HepG2 (cell line): ENCODE results near the gene FITM2. TPM values are rescaled to one million over a fixed set of nuclear protein-coding genes. Genes with fewer than 3 reads are reported as not detected.

ENCODE experiments used
- ADNP ChIP-seq: sonication (generic); formaldehyde crosslinking; IDR thresholded peaks from 2 replicates; pipeline ENCODE4 v1.4.0; 2020; ENCODE audit warnings: missing genetic modification reagents
- ARNT2 ChIP-seq: sonication (generic); formaldehyde crosslinking; IDR thresholded peaks from 2 replicates; pipeline ENCODE4 v1.8.0; 2022; ENCODE audit warnings: mild to moderate bottlenecking, low read depth, missing genetic modification reagents, moderate library complexity
- ATF1 ChIP-seq: IDR thresholded peaks from 2 replicates; pipeline ENCODE4 v1.6.1; 2016; ENCODE audit warnings: mild to moderate bottlenecking, control low read depth
- CEBPG ChIP-seq: IDR thresholded peaks from 2 replicates; pipeline ENCODE4 v1.6.1; 2016
- GATAD2A ChIP-seq: IDR thresholded peaks from 2 replicates; pipeline ENCODE4 v1.6.1; 2016
- GLI4 ChIP-seq: sonication (generic); formaldehyde crosslinking; IDR thresholded peaks from 2 replicates; pipeline ENCODE4 v1.5.1; 2020; ENCODE audit warnings: missing genetic modification reagents, mild to moderate bottlenecking, moderate library complexity, borderline replicate concordance
- MEF2D ChIP-seq: sonication (generic); formaldehyde crosslinking; IDR thresholded peaks from 2 replicates; pipeline ENCODE4 v1.5.1; 2020; ENCODE audit warnings: mild to moderate bottlenecking, missing genetic modification reagents
- POGZ ChIP-seq: sonication (generic); formaldehyde crosslinking; IDR thresholded peaks from 2 replicates; pipeline ENCODE4 v1.4.0; 2020; ENCODE audit warnings: mild to moderate bottlenecking, missing genetic modification reagents
- POLR2A ChIP-seq, 2 experiments: IDR thresholded peaks; 2 replicates each; pipeline ENCODE4 v1.6.1; 2011; ENCODE audit warnings: low read depth in 2 of 2, low read length in 2 of 2, mild to moderate bottlenecking in 1 of 2, moderate library complexity in 1 of 2; ENCODE audit not compliant: insufficient read depth in 1 of 2
- RBAK ChIP-seq: sonication (generic); formaldehyde crosslinking; IDR thresholded peaks from 2 replicates; pipeline ENCODE4 v1.5.1; 2020; ENCODE audit warnings: mild to moderate bottlenecking, missing genetic modification reagents
- REPIN1 ChIP-seq: sonication (generic); formaldehyde crosslinking; IDR thresholded peaks from 2 replicates; pipeline ENCODE4 v1.8.0; 2022; ENCODE audit warnings: missing genetic modification reagents, low read depth, mild to moderate bottlenecking, borderline replicate concordance
- SRSF4 ChIP-seq: fragments of 200-400 bp; formaldehyde crosslinking; IDR thresholded peaks from one replicate; pipeline ENCODE4 v1.6.1; 2018; ENCODE audit warnings: mild to moderate bottlenecking, low read depth, low read length, moderate library complexity; ENCODE audit not compliant: poor library complexity, severe bottlenecking
- ZBTB37 ChIP-seq: sonication (generic); formaldehyde crosslinking; IDR thresholded peaks from 2 replicates; pipeline ENCODE4 v1.4.0; 2020; ENCODE audit warnings: mild to moderate bottlenecking, missing genetic modification reagents
- ZFX ChIP-seq: sonication (generic); formaldehyde crosslinking; IDR thresholded peaks from 2 replicates; pipeline ENCODE4 v1.4.0; 2020; ENCODE audit warnings: mild to moderate bottlenecking, low read depth, missing genetic modification reagents, moderate library complexity
- ZGPAT ChIP-seq: IDR thresholded peaks from 2 replicates; pipeline ENCODE4 v1.6.1; 2016; ENCODE audit warnings: mild to moderate bottlenecking
- ZNF282 ChIP-seq: fragments of 450-650 bp; IDR thresholded peaks from 2 replicates; pipeline ENCODE4 v1.6.1; 2018; ENCODE audit not compliant: partially characterized antibody
- ZNF557 ChIP-seq: sonication (generic); formaldehyde crosslinking; IDR thresholded peaks from 2 replicates; pipeline ENCODE4 v1.4.0; 2020; ENCODE audit warnings: missing genetic modification reagents
- ZNF597 ChIP-seq: sonication (generic); formaldehyde crosslinking; IDR thresholded peaks from 2 replicates; pipeline ENCODE4 v1.5.0; 2020; ENCODE audit warnings: missing genetic modification reagents
- ZNF713 ChIP-seq: sonication (generic); formaldehyde crosslinking; IDR thresholded peaks from 2 replicates; pipeline ENCODE4 v1.4.0; 2020; ENCODE audit warnings: mild to moderate bottlenecking, missing genetic modification reagents
- ZNF841 ChIP-seq: sonication (generic); formaldehyde crosslinking; IDR thresholded peaks from 2 replicates; pipeline ENCODE4 v1.8.1; 2023; ENCODE audit warnings: missing genetic modification reagents, borderline replicate concordance
- ZNF879 ChIP-seq: sonication (generic); formaldehyde crosslinking; IDR thresholded peaks from 2 replicates; pipeline ENCODE4 v1.8.1; 2023; ENCODE audit warnings: missing genetic modification reagents
- polyA plus RNA-seq, 8 experiments: library from polyadenylated mRNA; depleted of rRNA in 3 of 8; stranded (reverse) in 7 of 8; unstranded in 1 of 8; fragments of >200 nt; fragmentation: Illumina TruSeq in 4 of 8; extraction: Trizol in 4 of 8; gene quantifications; 2 replicates each; pipeline versions ENCODE4 v1.2.1 to v1.2.3, GENCODE V29; 2011 to 2016; ENCODE audit warnings: low read depth in 4 of 8, missing spikeins in 1 of 8, mixed read lengths in 1 of 8; ENCODE audit not compliant: insufficient read depth in 1 of 8
- total RNA-seq, 5 experiments: library from RNA; depleted of rRNA; stranded (reverse); fragments of >200 nt; fragmentation: Illumina TruSeq; extraction: Trizol; gene quantifications; 2 replicates each; pipeline ENCODE4 v1.2.3, GENCODE V29; 2016; ENCODE audit warnings: low read depth in 1 of 5
- TF ChIP-seq, protein P1 (sequence below): sonication (generic); formaldehyde crosslinking; IDR thresholded peaks from 2 replicates; pipeline ENCODE4; 2020; ENCODE audit warnings: missing genetic modification reagents, mild to moderate bottlenecking, borderline replicate concordance
- TF ChIP-seq, protein P2 (sequence below): fragments of 450-650 bp; IDR thresholded peaks from 2 replicates; pipeline ENCODE4 v1.6.1; 2016

The FITM2 gene
- total and polyA plus RNA-seq, 2 of the 13 experiments (the other 11 are each of a cell fraction or from before 2014, with no cell fraction given): 9.6 to 24.5 TPM

- peak; percentile 63 for TF ChIP-seq CEBPG (CRISPR knock-in tag)
- peak in 1 of 2 experiments; percentile 81; a peak in 2 of 4 replicates for TF ChIP-seq POLR2A (IDR thresholded peaks at IDR 0.05; ENCODE audit: insufficient read depth in 1 of 2, low read depth in 2 of 2, low read length in 2 of 2)
- peak; percentile 71 for TF ChIP-seq REPIN1 (CRISPR knock-in tag)
- TF ChIP-seq SRSF4: no peak
- no peak for TF ChIP-seq MEF2D (CRISPR knock-in tag)
- no peak for TF ChIP-seq ZNF713 (CRISPR knock-in tag)
- TF ChIP-seq, protein P1, sequence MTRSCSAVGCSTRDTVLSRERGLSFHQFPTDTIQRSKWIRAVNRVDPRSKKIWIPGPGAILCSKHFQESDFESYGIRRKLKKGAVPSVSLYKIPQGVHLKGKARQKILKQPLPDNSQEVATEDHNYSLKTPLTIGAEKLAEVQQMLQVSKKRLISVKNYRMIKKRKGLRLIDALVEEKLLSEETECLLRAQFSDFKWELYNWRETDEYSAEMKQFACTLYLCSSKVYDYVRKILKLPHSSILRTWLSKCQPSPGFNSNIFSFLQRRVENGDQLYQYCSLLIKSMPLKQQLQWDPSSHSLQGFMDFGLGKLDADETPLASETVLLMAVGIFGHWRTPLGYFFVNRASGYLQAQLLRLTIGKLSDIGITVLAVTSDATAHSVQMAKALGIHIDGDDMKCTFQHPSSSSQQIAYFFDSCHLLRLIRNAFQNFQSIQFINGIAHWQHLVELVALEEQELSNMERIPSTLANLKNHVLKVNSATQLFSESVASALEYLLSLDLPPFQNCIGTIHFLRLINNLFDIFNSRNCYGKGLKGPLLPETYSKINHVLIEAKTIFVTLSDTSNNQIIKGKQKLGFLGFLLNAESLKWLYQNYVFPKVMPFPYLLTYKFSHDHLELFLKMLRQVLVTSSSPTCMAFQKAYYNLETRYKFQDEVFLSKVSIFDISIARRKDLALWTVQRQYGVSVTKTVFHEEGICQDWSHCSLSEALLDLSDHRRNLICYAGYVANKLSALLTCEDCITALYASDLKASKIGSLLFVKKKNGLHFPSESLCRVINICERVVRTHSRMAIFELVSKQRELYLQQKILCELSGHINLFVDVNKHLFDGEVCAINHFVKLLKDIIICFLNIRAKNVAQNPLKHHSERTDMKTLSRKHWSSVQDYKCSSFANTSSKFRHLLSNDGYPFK: peak; percentile 61; the same call in 1 of the 2 replicates
- no peak for TF ChIP-seq ZNF879 (CRISPR knock-in tag)
- TF ChIP-seq ZNF557 (CRISPR knock-in tag): no peak; the same call in 1 of the 2 replicates
- TF ChIP-seq ZNF597 (CRISPR knock-in tag): no peak
- TF ChIP-seq, protein P2, sequence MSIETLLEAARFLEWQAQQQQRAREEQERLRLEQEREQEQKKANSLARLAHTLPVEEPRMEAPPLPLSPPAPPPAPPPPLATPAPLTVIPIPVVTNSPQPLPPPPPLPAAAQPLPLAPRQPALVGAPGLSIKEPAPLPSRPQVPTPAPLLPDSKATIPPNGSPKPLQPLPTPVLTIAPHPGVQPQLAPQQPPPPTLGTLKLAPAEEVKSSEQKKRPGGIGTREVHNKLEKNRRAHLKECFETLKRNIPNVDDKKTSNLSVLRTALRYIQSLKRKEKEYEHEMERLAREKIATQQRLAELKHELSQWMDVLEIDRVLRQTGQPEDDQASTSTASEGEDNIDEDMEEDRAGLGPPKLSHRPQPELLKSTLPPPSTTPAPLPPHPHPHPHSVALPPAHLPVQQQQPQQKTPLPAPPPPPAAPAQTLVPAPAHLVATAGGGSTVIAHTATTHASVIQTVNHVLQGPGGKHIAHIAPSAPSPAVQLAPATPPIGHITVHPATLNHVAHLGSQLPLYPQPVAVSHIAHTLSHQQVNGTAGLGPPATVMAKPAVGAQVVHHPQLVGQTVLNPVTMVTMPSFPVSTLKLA: peak; percentile 62; the same call in 1 of the 2 replicates
- TF ChIP-seq ZBTB37 (CRISPR knock-in tag): no peak
- no peak for TF ChIP-seq ZNF841 (CRISPR knock-in tag)
- TF ChIP-seq GLI4 (CRISPR knock-in tag): no peak
- peak; percentile 96 for TF ChIP-seq GATAD2A (CRISPR knock-in tag)
- TF ChIP-seq RBAK (CRISPR knock-in tag): no peak
- TF ChIP-seq ZNF282: no peak
- no peak; the same call in 1 of the 2 replicates for TF ChIP-seq ADNP (CRISPR knock-in tag)
- peak; percentile 88 for TF ChIP-seq ZGPAT (CRISPR knock-in tag)
- TF ChIP-seq POGZ (CRISPR knock-in tag): no peak
- TF ChIP-seq ARNT2 (CRISPR knock-in tag): no peak; the same call in none of the 2 replicates
- peak; percentile 99 for TF ChIP-seq ZFX
- no peak for TF ChIP-seq ATF1
Observed at GRCh38 chr20:44302026-44302669, 8.9 kb downstream of the FITM2 start (continued).
